T-helper 2 cell treated with Interferon-gamma antibody and Interleukin-4, amounts not matched to agents 100 ng/mL and 5 ng/mL, for 36 hours (primary cell): ENCODE data around the gene DOCK6. TPM values are rescaled to one million over a fixed set of nuclear protein-coding genes. Genes with fewer than 3 reads are reported as not detected.

Experiments
- intact Hi-C: fragments of 100-400 bp; cut with micrococcal nuclease; formaldehyde crosslinking; loops from one replicate; pipeline ENCODE4 v1.15.1; 2023
- total RNA-seq: library from RNA; stranded (reverse); gene quantifications from 2 replicates; pipeline ENCODE4 v1.2.3, GENCODE V29; 2022

DOCK6 gene
- total RNA-seq, 1 donor from 2014 or later = 0.16 TPM

DNA sequence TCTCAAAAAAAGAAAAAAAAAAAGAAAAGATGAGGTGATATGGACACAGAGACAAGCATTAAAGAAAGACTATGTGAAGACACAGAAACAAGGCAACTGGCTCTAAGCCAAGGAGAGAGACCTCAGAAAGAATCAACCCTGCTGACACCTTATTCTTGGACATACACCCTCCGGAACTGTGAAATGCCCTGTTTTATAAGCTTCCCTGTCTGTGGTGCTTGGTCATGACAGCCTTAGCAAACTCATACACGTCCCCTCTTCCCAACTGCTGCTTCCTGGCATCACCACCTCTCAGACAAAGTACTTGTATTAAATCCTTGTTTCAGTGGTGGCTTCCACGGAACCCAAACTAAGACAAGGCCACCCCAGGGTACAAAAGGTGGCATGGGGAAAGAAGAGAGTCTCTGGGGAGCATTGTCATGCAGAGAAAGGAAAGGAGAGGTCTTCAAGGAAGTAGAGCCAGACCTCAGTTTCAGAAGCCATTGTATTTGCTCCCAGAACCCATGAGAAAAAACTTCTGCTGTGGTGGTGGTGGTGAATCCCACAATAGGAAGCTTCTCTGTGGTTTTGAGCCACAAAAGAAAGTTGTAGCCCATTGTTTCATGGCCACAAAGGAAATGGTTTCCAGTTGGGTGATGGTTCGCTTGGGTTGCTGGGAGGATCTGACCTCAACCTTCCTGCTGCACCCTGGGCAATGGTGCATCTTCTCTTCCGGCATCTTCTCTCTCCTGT lies 17.3 kb upstream of the DOCK6 start:
- intact Hi-C loops = no loop called here

DNA sequence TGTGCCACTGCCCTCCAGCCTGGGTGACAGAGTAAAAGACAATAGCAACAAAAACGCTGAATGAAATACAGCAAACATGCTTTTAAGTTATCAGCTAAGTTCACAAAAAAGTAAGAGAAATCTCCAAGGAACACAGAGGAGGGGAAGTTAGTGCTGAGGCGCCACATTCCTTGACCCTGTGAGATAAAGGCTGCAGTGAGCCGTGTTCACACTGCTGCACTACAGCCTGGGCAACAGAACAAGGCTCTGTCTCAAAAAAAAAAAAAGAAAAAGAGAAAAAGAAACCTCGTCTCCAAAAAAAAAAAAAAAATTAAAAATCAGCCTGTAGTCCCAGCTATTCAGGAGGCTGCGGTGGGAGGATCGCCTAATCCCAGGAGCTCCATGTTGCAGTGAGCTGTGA lies 16.3 kb upstream of the DOCK6 start:
- intact Hi-C loops = no loop called here

DNA sequence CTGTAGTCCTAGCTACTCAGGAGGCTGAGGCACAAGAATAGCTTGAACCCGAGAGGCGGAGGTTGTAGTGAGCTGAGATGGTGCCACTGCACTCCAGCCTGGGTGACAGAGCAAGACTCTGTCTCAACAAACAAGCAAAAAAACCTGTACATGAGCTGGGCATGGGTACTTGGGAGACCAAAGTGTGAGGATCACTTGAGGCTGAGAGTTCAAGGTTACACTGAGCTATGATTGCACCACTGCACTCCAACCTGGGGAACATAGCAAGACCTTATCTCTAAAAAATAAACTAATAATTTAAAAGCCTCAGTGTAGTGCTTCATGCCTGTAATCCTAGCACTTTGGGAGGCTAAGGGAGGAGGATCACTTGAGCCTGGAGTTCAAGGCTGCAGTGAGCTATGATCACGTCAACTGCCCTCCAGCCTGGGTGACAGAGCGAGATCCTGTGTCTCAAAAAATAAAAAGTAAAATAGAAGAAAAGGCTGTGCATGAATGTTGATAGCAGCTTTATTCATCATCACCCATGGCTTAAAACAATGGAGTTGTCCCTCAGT lies 12.3 kb upstream of the DOCK6 start:
- intact Hi-C loops = no loop called here

DNA sequence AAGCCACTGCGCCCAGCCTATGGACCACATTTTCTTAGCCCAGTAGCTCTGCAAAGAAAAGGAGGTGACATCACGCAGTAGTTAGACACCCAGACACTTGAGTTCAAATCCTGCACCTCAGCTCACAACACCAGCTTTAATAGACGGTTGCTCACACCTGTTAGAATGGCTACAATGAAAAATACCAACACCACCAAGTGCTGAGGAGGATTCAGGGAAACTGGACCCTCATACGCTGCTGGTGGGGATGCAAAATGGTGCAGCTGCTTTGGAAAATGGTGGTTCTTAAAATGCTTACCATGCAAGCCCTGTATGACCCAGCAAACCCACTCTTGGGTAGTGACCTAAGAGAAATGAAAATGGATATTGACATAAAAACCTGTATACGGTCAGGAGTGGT lies 11.7 kb upstream of the DOCK6 start:
- intact Hi-C loops = no loop called here

DNA sequence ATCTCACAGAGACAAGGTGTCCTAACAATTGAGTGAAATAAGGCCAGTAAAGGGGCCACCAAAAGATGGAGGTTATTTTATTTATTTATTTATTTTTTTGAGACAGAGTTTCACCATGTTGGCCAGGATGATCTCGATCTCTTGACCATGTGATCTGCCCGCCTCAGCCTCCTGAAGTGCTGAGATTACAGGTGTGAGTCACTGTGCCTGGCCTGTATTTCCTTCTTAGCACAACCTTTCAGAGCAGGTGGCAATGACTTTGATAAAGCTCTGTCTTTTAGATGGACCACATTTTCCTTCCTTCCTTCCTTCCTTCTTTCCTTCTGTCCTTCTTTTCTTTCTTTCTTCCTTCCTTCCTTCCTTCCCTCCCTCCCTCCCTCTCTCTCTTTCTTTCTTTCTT lies 11.0 kb upstream of the DOCK6 start:
- intact Hi-C loops = no loop called here

DNA sequence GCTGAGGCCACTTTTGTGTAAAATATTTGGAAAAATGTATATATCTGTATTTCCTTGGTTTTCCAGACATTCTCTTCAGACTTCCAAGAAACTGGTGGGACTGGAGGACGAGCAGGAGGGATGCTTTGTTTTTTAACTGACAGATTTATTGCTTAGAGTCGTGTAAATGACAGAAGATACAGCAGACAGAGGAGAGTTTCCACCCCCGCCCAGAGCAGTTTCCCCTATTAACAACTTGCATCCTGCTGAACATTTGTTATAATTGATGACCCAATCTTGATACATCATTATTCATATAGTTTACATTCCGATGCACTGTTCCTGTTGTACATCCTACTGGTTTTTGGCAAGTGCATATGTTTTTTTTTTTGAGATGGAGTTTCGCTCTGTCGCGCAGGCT lies 7.1 kb upstream of the DOCK6 start:
- intact Hi-C loops = no loop called here

DNA sequence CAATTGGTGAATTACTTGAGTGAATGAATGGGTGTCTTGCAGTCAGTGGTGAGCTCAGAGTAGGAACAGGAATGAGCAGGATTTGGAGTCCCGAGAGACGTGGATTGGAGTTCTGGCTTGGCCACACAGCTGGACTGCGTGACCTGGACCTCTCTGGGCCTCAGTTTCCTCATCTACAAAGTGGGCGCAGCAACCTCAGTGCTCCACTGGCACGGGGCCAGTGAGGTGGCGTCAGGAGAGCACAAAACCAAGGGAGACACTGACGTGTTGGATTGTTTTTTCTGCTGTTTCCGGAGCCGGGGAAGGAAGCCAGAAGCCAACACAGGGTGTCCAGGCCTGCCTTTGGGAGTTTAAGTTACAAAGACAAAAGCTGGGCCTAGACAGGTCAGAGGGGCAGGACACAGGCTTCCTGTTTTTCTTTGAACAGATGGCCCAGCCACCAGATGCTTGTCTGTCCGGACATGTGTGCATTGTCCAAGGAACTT lies 6.5 kb upstream of the DOCK6 start:
- intact Hi-C loops = no loop called here

DNA sequence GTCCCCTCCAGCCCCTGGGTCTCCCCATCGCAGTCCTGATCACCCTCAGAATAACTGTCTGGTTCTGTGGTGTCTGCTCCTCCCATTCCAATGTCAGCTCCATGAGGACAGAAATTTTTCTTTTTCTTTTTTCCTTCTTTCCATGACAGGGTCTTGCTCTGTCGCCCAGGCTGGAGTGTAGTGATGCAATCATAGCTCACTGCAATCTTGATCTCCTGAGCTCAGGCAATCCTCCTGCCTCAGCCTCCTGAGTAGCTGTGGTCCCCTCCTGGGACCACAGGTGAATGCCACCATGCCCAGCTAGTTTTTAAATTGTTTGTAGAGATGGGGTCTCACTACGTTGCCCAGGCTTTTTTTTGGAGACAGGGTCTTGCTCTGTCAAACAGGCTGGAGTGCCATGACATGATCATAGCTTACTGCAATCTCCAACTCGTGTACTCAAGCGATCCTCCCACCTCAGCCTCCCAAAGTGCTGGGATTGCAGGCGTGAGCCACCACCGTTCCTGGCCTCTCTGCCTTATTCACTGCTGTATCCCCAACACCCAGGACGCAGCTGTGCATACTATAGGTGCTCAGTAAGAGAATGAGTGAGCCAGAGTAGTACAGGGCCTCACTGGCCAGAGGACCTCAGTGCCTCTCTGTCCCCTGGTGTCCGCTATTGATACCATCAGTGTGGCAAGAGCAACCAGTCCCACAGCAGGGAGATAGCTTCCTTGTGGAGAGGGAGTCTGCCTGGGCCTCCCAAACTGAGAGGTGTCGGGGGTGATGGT lies 5.2 kb upstream of the DOCK6 start:
- intact Hi-C loops = no loop called here

DNA sequence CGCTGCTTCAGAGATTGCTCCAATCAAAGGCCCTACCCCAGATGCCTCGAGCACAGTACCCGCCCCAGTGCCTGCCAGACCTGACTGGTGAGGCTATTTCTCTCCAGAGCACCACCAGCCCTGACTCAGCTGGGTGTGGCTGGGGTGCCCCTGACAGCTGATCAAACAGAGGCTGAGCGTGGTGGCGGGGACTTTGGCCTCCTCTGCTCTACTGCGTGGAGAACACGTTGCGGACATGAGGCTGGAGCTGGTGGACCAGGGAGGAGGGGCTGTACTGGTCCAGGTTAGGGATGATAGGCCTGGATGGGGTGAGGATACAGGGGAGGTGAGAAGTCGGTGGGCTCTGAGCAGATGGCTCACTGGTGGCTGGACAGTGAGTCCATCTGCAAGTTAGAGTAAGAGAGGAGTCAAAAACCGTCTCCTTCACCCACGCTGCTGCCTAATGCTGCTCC lies 3.5 kb upstream of the DOCK6 start:
- intact Hi-C loops = no loop called here

DNA sequence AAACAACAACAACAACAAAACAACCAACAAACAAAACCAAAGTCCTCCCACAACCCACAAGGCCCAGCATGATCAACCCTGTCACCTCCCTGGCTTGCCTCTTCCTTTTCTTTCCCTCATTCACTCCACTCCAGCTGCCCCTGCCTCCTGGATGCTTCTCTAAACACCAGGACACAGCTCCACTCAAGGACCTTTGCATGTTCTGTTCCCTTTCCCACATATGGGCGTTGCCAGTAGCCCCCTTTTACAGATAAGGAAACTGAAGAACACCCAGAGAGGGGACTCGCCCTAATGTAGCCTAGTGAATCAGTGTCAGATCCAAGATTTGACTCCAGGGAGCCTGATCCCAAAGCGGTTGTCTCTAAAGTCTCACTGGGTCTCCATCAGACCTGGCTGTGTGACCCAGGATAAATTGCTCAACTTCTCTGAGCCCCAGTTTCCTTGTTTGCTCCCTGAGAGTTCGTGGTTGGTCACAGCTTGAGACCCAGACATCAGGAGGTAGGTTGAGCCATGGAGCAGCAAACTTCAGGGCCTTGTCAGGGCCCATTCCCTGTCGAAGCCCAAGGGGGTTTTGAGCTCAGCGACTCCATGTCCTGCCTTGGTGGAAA lies 3.0 kb upstream of the DOCK6 start:
- intact Hi-C loops = no loop called here

DNA sequence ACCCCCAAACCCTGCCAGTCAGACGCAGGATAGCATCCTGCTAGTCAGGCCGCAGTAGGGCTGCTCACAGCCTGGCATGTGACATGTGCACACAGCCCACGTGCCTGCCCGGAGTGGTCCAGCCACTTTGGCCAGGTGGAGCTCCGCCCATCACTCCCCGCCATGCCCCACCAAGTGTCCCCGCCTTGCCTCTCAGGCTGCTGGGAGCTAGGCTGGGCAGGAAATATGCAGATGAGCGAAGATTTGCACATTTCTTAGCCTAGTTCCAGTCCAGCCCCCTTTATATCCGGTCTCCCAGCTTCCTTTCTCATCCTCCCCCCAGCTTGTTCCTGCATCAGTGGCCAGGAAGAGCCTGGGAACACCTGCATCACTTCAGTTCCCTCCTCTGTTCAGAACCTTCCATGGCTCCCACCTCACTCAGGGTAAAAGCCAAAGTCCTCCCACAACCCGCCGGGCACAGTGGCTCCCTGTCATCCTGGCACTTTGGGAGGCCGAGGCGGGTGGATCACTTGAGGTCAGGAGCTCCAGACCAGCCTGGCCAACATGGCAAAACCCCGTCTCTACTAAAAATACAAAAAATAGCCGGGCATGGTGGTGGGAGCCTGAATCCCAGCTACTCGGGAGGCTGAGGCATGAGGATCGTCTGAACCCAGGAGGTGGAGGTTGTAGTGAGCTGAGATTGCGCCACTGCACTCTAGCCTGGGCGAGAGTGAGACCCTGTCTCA lies 2.3 kb upstream of the DOCK6 start:
- intact Hi-C loops = no loop called here

DNA sequence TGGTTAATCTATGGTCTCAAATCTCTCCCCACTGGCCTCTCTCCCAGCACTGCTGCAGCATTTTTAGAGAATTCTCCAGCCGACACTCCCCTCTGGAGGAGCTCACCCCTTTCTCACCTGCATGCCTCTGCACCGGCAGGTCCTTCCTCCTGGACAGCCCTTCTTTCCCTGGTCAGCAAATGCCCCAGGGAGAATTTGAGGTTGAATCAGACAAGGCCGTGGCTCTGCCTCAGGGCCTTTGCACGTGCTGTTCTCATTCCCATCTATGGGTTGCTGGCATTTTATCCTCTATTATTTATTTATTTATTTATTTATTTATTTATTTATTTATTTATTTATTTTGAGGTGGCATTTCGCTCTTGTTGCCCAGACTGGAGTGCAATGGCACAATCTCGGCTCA lies 1.4 kb upstream of the DOCK6 start:
- intact Hi-C loops = no loop called here

DNA sequence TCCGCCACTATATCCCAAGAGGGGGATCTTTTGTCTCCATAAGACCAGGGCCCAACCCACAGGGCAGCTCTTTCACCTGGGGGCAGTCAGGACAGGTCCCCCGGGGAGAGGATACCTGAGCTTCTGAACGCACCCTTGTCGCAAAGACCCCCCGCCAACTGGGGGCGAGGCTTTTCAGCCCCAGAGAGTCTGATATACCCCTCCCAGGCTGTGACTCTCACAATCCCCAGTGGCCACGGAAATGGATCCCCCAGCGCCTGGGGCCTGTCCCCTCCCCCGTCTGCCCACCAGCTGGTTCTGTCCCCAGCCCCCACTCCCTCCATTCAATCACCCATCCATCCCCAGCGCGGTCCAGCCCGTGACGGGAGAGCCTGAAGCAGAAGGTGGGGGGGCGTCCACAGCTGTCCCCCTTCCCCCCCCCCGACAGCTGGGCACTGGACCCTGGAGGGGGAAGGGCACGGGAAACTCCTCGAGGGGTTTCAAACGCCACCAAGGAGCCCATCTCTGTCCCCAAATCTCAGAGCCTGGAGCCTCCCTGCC lies 823 bp downstream of the DOCK6 start:
- intact Hi-C loops = no loop called here

DNA sequence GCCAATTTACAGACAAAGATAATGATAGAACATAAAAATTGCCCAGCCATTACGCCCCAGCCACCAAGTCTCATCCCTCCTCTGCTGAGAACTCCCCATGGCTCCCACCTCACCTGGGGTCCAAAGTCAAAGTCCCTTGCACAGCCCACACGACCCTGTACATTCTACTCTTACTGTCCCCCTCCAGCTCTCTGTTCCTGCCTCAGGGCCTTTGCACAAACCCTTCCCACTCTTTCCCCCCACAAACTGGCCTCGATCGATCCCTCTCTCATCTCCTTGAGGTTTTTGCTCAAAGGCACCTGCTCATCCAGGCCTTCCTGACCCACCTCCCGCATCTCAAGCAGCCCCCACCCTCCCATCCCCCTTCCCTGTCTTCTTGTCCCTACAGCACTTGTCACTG lies 1.3 kb downstream of the DOCK6 start:
- intact Hi-C loops = no loop called here

DNA sequence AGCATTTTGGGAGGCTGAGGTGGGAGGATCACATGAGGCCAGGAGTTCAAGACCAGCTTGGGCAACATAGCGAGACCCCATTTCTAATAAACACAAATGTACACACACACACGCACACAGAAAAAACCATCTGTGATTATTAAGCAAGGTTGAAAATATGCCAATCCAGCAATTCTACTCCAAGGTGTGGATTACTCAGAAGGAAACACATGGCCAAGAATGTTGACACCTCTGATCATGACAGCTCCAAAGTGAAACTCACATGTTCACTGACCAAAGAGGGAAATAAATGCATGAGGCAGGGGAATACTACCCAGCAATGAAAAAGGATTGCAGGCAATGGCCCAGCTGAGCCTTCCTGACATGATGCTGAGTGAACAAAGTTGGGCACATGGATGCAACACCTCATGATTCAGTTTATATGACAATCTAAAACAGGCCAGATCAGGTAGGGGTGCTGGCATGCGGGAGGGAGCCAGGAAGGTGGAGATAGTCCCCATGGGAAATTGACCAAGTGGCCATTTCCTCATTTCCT lies 4.4 kb downstream of the DOCK6 start:
- intact Hi-C loops = no loop called here

DNA sequence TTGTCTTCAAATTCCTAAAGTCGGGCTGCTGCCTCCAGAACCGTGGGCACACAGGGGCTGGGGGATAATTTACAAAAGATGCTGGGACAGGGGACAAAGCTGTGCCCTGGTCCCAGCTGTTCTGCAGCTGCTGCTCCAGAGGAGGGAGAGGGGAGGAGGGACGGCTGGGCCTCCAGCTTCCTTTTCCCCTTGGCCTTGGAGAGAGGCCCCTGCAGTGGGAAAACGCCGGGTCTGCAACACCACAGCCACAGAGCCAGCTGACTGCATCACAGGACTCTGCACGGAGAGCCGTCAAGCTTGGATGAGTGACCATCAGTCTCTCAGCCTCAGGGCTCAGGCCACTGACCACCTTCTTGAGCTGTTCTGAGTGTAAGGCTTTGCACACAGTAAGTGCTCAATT lies 6.1 kb downstream of the DOCK6 start:
- intact Hi-C loops = no loop called here

DNA sequence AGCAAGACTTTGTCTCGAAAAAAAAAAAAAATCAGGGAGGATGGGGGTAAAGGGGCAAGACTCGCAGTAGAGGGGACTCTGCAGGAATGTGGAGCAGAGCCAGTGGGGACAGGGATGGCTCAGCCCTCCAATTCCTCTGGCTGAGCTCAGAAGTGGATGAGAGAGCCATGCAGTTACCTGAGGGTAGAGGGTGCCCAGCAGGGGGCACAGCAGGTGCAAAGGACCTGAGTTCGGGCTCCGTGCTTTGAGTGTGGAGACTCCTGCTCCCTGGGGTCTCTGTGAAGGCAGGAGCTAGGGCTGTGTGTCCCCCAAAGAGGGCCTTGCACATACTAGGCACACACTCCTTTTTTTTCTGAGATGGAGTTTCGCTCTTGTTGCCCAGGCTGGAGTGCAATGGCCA lies 7.7 kb downstream of the DOCK6 start:
- intact Hi-C loops = no loop called here

DNA sequence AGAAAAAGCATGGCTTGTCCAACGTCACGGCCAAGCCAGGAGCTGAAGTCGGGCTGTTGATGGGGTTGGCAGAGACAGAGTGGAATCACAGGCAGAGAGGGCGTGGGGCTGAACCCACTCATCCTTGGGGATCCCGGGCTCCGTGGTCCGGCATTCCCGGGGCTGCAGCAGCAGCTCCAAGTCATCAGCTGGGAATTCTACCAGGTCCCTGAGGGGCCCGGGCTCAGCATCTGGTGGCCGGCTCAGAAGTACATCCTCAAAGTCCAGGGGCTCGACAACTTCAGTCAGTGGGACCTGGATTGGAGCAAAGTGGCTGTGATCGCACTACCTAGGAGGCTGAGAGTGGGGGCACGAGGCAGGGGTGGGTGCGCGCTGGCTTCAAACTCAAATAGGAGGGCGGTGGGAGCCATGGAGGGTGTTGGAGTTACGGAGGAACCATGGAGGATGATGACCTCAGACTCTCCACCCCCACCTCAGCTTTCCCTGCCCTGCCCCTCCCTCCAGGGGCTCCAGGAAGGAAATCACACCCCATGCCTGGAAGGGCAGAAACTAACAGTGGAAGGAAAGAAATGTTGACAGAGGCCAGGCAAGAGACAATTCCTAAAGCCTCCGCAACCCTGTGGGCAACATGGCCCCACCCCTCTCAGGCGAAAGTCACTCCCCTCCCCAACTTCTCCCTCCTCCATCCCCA lies 9.5 kb downstream of the DOCK6 start:
- intact Hi-C loops = no loop called here

DNA sequence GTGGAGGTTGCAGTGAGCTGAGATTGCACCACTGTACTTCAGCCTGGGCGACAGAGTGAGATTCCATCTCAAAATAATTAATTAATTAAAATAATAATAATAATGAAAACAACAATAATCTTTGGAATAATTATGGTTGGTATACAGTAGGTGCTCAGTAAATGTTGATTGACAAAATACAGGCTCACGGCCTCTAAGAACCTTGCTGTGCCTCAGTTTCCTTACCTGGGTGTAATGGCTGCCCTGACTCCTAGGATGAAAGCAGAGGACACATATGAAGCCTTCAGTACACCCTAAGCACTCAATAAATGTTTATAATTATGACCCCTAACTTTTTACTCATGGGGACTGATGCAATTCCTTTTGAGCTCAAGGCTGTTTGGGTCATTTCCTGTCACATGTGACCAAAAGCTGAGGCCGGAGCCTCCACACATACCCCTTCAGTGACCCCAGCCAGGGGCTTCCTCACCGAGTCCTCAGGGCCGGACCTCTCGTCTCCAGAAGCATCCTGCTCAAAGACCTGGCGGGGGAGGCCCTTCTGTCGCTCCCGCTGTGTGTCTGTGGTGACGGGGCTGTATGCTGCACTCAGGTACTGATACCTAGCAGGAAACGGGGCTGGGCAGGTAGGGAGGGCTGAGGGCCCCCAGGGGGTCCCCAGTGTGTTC lies 10.5 kb downstream of the DOCK6 start:
- intact Hi-C loops = no loop called here

DNA sequence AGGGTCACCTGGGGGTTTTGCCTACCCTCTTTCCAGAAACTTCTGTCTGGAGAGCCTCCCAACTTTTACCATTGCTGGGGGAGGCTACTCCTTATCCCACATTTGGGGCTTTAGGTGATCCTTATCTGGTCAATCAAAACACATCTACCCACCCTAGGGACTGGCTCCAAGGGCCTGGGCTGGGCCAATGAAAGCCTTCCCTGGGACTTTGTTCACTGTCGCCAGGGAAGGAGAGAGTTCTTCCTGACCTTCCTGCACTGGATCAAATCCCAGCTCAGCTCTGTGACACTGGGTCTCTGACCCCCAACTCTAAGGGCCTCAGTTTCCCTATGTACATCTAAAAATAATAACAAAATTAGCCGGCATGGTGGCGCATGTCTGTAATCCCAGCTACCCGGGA lies 11.1 kb downstream of the DOCK6 start:
- intact Hi-C loops = no loop called here
